NT2/D1 (cell line): ENCODE data around the gene HOXB7.

Source experiments
- DNase-seq: peaks from one replicate; pipeline ENCODE4 v3.0.0-alpha.2; 2011; ENCODE audit warnings: low read depth, low spot score
- H3K27me3 ChIP-seq: 2 replicates; pipeline ENCODE4 v1.6.0; 2011; ENCODE audit warnings: mild to moderate bottlenecking; ENCODE audit not compliant: insufficient read length, insufficient read depth
- H3K36me3 ChIP-seq: 2 replicates; pipeline ENCODE4 v1.6.1; 2011; ENCODE audit warnings: mild to moderate bottlenecking, low read length, mixed read lengths; ENCODE audit not compliant: insufficient read depth, insufficient read length
- H3K4me1 ChIP-seq: 2 replicates; pipeline ENCODE4 v1.5.1; 2011; ENCODE audit not compliant: insufficient read depth, insufficient read length
- H3K4me3 ChIP-seq: 2 replicates; pipeline ENCODE4 v1.5.1; 2011; ENCODE audit warnings: low read depth; ENCODE audit not compliant: insufficient read length
- H3K9ac ChIP-seq: 2 replicates; pipeline ENCODE4 v1.6.0; 2011; ENCODE audit warnings: low read depth; ENCODE audit not compliant: insufficient read length
- H3K9me3 ChIP-seq: 2 replicates; pipeline ENCODE4 v1.5.1; 2011; ENCODE audit warnings: mild to moderate bottlenecking, low read length; ENCODE audit not compliant: insufficient read depth
- SUZ12 ChIP-seq: IDR thresholded peaks from 2 replicates; pipeline ENCODE4 v1.6.1; 2011; ENCODE audit not compliant: insufficient read length, insufficient read depth; ENCODE audit errors: extremely low read depth
- YY1 ChIP-seq: IDR thresholded peaks from 2 replicates; pipeline ENCODE4 v1.6.1; 2011; ENCODE audit not compliant: insufficient read length, insufficient read depth
- ZNF274 ChIP-seq: IDR thresholded peaks from 2 replicates; pipeline ENCODE4 v1.6.1; 2011; ENCODE audit warnings: mild to moderate bottlenecking, low read depth, low read length

HOXB7 gene

GRCh38 chr17:48575673-48576478 is 34.9 kb downstream of the HOXB7 start:
- no peak for DNase-seq
- Histone ChIP-seq H3K4me1 (peaks cover 3% of the 10 kb centered on the region), H3K4me3 (no peak overlapping the region), H3K9me3 (no peaks in the 10 kb centered on the region), H3K9ac (no peak overlapping the region), H3K27me3 (peaks cover 98% of the 10 kb centered on the region), H3K36me3 (no peaks in the 10 kb centered on the region)
- TF ChIP-seq SUZ12, result peak; percentile 92
- no peak for TF ChIP-seq YY1

GRCh38 chr17:48575066-48575582 is 35.7 kb downstream of the HOXB7 start:
- Histone ChIP-seq H3K36me3 (no peaks in the 10 kb centered on the region), H3K9me3 (no peaks in the 10 kb centered on the region), H3K4me3 (no peak overlapping the region), H3K27me3 (peaks cover 98% of the 10 kb centered on the region), H3K9ac (no peak overlapping the region), H3K4me1 (peaks cover 6% of the 10 kb centered on the region)
- TF ChIP-seq YY1 (no peak), ZNF274 (no peak), SUZ12 (peak; percentile 5)
- DNase-seq, result no peak

GRCh38 chr17:48574505-48575065 is 36.2 kb downstream of the HOXB7 start:
- H3K27me3 ChIP-seq, result peaks cover 98% of the 10 kb centered on the region
- no peaks in the 10 kb centered on the region for H3K36me3 ChIP-seq
- H3K4me3 ChIP-seq, result no peak overlapping the region

GRCh38 chr17:48571826-48572417 is 38.9 kb downstream of the HOXB7 start:
- H3K36me3 ChIP-seq, result no peaks in the 10 kb centered on the region
- TF ChIP-seq YY1 (no peak), SUZ12 (peak; percentile 10)
- no peak overlapping the region for H3K9ac ChIP-seq
- H3K27me3 ChIP-seq, result peaks cover 100% of the 10 kb centered on the region
- no peak for DNase-seq
- peaks cover 4% of the 10 kb centered on the region for H3K4me1 ChIP-seq
- H3K9me3 ChIP-seq, result peaks cover 5% of the 10 kb centered on the region; the same call in 1 of the 2 replicates
- no peak overlapping the region for H3K4me3 ChIP-seq

More at GRCh38 chr17:48574505-48575065, 36.2 kb downstream of the HOXB7 start:
- TF ChIP-seq YY1 (no peak), ZNF274 (no peak), SUZ12 (no peak)
- peaks cover 6% of the 10 kb centered on the region for H3K4me1 ChIP-seq
- no peak for DNase-seq
- no peak overlapping the region for H3K9ac ChIP-seq
- H3K9me3 ChIP-seq, result no peaks in the 10 kb centered on the region

GRCh38 chr17:48571024-48571818 is 39.6 kb downstream of the HOXB7 start:
- TF ChIP-seq YY1 (no peak), SUZ12 (peak; percentile 28)
- H3K4me1 ChIP-seq, result peaks cover 2% of the 10 kb centered on the region
- no peak overlapping the region for H3K4me3 ChIP-seq
- H3K27me3 ChIP-seq, result peaks cover 100% of the 10 kb centered on the region
- H3K9ac ChIP-seq, result no peak overlapping the region
- H3K9me3 ChIP-seq, result peaks cover 11% of the 10 kb centered on the region; the same call in 1 of the 2 replicates
- DNase-seq, result no peak
- H3K36me3 ChIP-seq, result no peaks in the 10 kb centered on the region

GRCh38 chr17:48570325-48571023 is 40.3 kb downstream of the HOXB7 start:
- H3K36me3 ChIP-seq, result no peaks in the 10 kb centered on the region
- peak; percentile 87 for TF ChIP-seq SUZ12
- TF ChIP-seq ZNF274, result no peak
- TF ChIP-seq YY1, result no peak
- H3K27me3 ChIP-seq, result peaks cover 100% of the 10 kb centered on the region
- no peak overlapping the region for H3K4me3 ChIP-seq
- no peak overlapping the region for H3K9ac ChIP-seq
- no peak for DNase-seq
- H3K9me3 ChIP-seq, result peaks cover 11% of the 10 kb centered on the region; the same call in 1 of the 2 replicates
- peaks cover 2% of the 10 kb centered on the region for H3K4me1 ChIP-seq
